ENCODE results near the gene IFNA13. TPM values are rescaled to one million over a fixed set of nuclear protein-coding genes. Genes with fewer than 3 reads are reported as not detected.

Gene IFNA13
- not detected for total RNA-seq

GRCh38 chr9:21367957-21368356 lies at the start of gene IFNA13:
TSS of gene IFNA13 (minus strand) at chr9:21368057. CDS start at chr9:21368010, 47 bp downstream.

GRCh38 chr9:21408817-21409216 lies 41.0 kb upstream of the IFNA13 start, which contains the start of gene IFNA8:
TSS of gene IFNA8 (plus strand) at chr9:21409117. CDS start at chr9:21409177, 60 bp downstream.

GRCh38 chr9:21385131-21385670 lies 17.3 kb upstream of the IFNA13 start, which contains the start of gene IFNA2:
TSS of gene IFNA2 (minus strand) at chr9:21385398. CDS start at chr9:21385329, 69 bp downstream.

GRCh38 chr9:21350787-21351186 lies 17.1 kb downstream of the IFNA13 start, which contains the start of gene IFNA6:
TSS of gene IFNA6 (minus strand) at chr9:21350887. CDS start at chr9:21350887, 0 bp downstream.

GRCh38 chr9:21334701-21335632 lies 32.9 kb downstream of the IFNA13 start, which contains the start of gene KLHL9:
TSS of gene KLHL9 (minus strand) at chr9:21335404. CDS start at chr9:21334859, 545 bp downstream.

Other genes starting within 250 kb of the IFNA13 start
- not detected for gene IFNW1, start 226.2 kb downstream of the IFNA13 start, total RNA-seq
- gene IFNA21, start 201.4 kb downstream of the IFNA13 start, total RNA-seq = not detected
- gene IFNA4, start 180.5 kb downstream of the IFNA13 start, total RNA-seq = not detected
- gene IFNA7, start 165.9 kb downstream of the IFNA13 start, total RNA-seq = not detected
- not detected for gene IFNA10, start 160.9 kb downstream of the IFNA13 start, total RNA-seq
- gene IFNA16, start 150.7 kb downstream of the IFNA13 start, total RNA-seq = not detected
- not detected for gene IFNA17, start 139.8 kb downstream of the IFNA13 start, total RNA-seq
- gene IFNA14, start 128.1 kb downstream of the IFNA13 start, total RNA-seq = not detected
- gene IFNA5, start 62.7 kb downstream of the IFNA13 start, total RNA-seq = not detected
- gene KLHL9, start 32.7 kb downstream of the IFNA13 start, total RNA-seq = 10 to 100 TPM; 29.9 to 34.6 TPM
- gene IFNA6, start 17.2 kb downstream of the IFNA13 start, total RNA-seq = not detected
- gene IFNA2, start 17.3 kb upstream of the IFNA13 start, total RNA-seq = not detected
- not detected for gene IFNA8, start 41.1 kb upstream of the IFNA13 start, total RNA-seq
- not detected for gene IFNA1, start 72.4 kb upstream of the IFNA13 start, total RNA-seq
- under 1 TPM in 1 of 2 donors, not detected in 1; under 0.01 TPM for gene IFNE, start 114.3 kb upstream of the IFNA13 start, total RNA-seq

Data from melanocyte of skin (primary cell).